HCT116 (cell line): ENCODE results near the gene EXD3.

Experiments
- MAX ChIP-seq: IDR thresholded peaks from 2 replicates; pipeline ENCODE4 v1.6.1; 2012
- POLR2A ChIP-seq: IDR thresholded peaks from 2 replicates; pipeline ENCODE4 v1.7.0; 2011; ENCODE audit warnings: borderline replicate concordance; ENCODE audit not compliant: insufficient read depth, insufficient read length; ENCODE audit errors: extremely low read depth
- RAD21 ChIP-seq: IDR thresholded peaks from 2 replicates; pipeline ENCODE4 v1.6.1; 2012; ENCODE audit warnings: low read depth, mild to moderate bottlenecking
- TF ChIP-seq, protein P1 (sequence below), 3 experiments: fragments of 200-600 bp in 1 of 3; sonication (generic) in 1 of 3; IDR thresholded peaks in 2 of 3; conservative IDR thresholded peaks in 1 of 3; 2 replicates each; pipeline ENCODE4 v1.5.1; 2012 to 2017; ENCODE audit warnings: low read depth in 2 of 3, low read length in 2 of 3, antibody characterized with exemption in 1 of 3, borderline replicate concordance in 1 of 3, control low read depth in 1 of 3, mild to moderate bottlenecking in 1 of 3, mixed read lengths in 1 of 3, mixed run types in 1 of 3, moderate library complexity in 1 of 3; ENCODE audit not compliant: insufficient read depth in 1 of 3

DNA sequence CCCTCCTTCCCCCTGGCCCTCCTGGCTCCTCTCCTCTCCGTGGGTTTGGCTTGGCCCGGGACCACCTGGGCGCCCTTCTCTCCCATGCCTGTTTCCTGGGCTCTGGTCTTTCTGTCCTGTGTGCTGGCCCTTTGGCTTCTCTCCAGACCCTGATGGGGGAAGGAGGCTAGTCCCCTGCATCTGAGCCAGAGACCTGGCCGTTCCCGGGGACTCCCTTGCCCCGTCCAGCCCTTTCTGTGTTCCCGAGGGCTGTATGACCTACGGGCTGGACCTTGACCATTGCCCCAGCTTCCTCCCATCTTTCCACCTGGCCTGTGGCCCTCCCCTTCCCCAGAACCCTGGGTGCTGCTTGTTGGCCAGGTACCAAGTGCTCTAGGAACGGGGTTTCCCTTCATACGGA is 159.5 kb downstream of the EXD3 start:
- TF ChIP-seq, protein P1, sequence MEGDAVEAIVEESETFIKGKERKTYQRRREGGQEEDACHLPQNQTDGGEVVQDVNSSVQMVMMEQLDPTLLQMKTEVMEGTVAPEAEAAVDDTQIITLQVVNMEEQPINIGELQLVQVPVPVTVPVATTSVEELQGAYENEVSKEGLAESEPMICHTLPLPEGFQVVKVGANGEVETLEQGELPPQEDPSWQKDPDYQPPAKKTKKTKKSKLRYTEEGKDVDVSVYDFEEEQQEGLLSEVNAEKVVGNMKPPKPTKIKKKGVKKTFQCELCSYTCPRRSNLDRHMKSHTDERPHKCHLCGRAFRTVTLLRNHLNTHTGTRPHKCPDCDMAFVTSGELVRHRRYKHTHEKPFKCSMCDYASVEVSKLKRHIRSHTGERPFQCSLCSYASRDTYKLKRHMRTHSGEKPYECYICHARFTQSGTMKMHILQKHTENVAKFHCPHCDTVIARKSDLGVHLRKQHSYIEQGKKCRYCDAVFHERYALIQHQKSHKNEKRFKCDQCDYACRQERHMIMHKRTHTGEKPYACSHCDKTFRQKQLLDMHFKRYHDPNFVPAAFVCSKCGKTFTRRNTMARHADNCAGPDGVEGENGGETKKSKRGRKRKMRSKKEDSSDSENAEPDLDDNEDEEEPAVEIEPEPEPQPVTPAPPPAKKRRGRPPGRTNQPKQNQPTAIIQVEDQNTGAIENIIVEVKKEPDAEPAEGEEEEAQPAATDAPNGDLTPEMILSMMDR (IDR thresholded peaks at IDR 0.05 in 2 of 3, conservative IDR thresholded peaks at IDR 0.05 in 1 of 3; ENCODE audit: borderline replicate concordance in 1 of 3, insufficient read depth in 1 of 3, low read depth in 2 of 3, low read length in 2 of 3) = no peak
- TF ChIP-seq MAX (no peak), RAD21 (no peak), POLR2A (no peak)
